ENCODE measurements around the gene KRT81.

- TF ChIP-seq EZH2 (IDR thresholded peaks at IDR 0.05; ENCODE audit: low read length, missing control alignments), result no peak
- TF ChIP-seq, protein P1, sequence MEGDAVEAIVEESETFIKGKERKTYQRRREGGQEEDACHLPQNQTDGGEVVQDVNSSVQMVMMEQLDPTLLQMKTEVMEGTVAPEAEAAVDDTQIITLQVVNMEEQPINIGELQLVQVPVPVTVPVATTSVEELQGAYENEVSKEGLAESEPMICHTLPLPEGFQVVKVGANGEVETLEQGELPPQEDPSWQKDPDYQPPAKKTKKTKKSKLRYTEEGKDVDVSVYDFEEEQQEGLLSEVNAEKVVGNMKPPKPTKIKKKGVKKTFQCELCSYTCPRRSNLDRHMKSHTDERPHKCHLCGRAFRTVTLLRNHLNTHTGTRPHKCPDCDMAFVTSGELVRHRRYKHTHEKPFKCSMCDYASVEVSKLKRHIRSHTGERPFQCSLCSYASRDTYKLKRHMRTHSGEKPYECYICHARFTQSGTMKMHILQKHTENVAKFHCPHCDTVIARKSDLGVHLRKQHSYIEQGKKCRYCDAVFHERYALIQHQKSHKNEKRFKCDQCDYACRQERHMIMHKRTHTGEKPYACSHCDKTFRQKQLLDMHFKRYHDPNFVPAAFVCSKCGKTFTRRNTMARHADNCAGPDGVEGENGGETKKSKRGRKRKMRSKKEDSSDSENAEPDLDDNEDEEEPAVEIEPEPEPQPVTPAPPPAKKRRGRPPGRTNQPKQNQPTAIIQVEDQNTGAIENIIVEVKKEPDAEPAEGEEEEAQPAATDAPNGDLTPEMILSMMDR (conservative IDR thresholded peaks at IDR 0.05 in 1 of 2, IDR thresholded peaks at IDR 0.05 in 1 of 2; ENCODE audit: low read depth in 1 of 2, low read length in 2 of 2), result no peak
Measured at GRCh38 chr12:52244615-52244994, 46.7 kb downstream of the KRT81 start.
